GM11168 (cell line): ENCODE data around the gene F12.

Experiments used
- in situ Hi-C: fragments of 300-500 bp; cut with MboI; formaldehyde crosslinking; loops from one replicate; pipeline ENCODE4 v1.12.0; 2022; ENCODE audit warnings: low sequenced_read_pairs; ENCODE audit not compliant: unreplicated experiment

The F12 gene

GRCh38 chr5:177361418-177362291 lies 47.7 kb downstream of the F12 start:
- in situ Hi-C loops = loop anchor here (10.0 kb wide), 1 partner anchor 47 kb away; the partner anchor contains the start of gene MXD3

GRCh38 chr5:177360740-177361139 lies 48.6 kb downstream of the F12 start:
- in situ Hi-C loops = loop anchor here (10.0 kb wide), 1 partner anchor 46 kb away; the partner anchor contains the start of gene MXD3

DNA sequence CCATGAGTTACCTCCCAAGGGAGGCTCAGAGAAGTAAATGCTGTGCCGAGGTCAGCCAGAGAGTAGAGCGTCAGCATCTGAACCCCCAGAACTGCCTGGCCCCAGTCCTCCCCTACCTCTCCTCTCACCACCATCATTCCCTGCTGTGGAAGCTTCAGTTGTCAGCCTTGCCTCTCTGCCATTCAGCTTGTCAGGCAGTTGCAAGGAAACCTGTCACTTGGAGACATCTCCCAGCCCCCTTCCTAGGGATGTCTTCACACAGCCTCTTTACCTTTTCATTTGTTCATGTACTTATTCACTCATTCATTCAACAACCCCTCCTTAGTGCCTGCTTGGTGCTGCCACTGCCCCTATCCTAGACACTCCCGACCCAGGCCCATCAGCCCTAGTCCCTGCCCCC lies 49.5 kb downstream of the F12 start:
- in situ Hi-C loops = loop anchor here (10.0 kb wide), 1 partner anchor 45 kb away; the partner anchor contains the start of gene MXD3

- in situ Hi-C loops = no loop called here
These were observed 49.9 kb downstream of the F12 start for GRCh38 chr5:177359451-177359851.

DNA sequence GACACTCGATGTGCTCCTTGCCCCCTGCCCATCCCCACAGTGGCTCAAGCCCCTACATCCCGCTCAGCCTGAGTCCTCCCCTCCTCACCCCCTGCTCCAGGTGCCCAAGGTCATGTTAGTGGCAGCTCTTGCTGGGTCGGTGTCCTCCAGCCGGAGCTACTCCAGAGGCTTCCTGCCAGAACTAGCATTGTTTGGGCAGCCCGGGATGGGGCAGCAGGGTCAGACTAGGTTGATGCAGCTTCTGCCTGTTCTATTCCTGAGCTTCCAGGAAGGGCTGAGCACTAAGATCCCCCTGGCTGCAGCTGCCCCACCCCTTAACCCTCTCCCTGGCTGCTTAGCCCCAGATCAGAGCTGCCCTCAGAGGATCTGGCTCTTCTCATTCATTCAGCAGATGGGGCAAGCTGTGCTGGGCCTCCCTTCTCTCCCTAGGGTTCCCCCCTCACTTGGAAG lies 51.0 kb downstream of the F12 start:
- in situ Hi-C loops = no loop called here

- in situ Hi-C loops = no loop called here
These were observed 51.7 kb downstream of the F12 start, which contains the start of gene RGS14 for GRCh38 chr5:177357459-177358351. Gene RGS14, plus strand, starts transcription at chr5:177357924. Its CDS starts 101 bp downstream, at chr5:177358025.

- in situ Hi-C loops = no loop called here
These were observed 52.3 kb downstream of the F12 start for GRCh38 chr5:177357146-177357458.

- in situ Hi-C loops = no loop called here
These were observed 52.6 kb downstream of the F12 start for GRCh38 chr5:177356746-177357145.

GRCh38 chr5:177355868-177356168 lies 53.5 kb downstream of the F12 start:
- in situ Hi-C loops = no loop called here

DNA sequence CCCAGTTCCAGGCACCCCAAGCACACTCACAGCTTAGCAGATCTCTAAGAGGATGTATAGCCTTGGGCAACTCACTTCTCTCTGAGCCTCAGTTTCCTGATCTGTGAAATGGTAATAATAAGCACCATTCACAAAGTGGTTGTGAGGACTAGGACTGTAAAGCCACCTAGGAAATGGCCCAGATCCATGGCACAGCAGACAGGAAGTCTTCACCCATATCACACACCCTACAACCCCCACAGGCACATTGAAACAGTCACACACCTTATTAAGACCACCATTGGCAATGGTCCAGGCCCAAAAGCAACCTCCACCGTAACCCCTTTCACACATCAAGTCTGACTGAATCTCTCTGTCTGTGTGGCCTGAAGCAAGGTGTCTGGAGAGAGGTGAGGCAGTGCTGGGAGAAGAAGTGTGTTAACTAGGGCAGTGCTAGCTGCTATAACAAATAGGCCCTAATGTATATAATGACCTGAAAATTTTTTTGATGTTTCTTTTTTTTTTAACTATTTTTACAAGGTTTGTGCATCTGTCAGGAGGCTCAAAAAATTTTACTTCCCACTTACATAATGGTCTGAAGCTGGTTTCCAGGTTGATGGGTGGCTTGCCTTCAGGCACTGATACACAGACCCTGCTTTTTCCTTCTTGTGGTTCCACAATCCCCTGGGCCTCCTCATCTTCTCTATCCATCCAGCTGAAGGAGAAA lies 54.0 kb downstream of the F12 start:
- in situ Hi-C loops = no loop called here

DNA sequence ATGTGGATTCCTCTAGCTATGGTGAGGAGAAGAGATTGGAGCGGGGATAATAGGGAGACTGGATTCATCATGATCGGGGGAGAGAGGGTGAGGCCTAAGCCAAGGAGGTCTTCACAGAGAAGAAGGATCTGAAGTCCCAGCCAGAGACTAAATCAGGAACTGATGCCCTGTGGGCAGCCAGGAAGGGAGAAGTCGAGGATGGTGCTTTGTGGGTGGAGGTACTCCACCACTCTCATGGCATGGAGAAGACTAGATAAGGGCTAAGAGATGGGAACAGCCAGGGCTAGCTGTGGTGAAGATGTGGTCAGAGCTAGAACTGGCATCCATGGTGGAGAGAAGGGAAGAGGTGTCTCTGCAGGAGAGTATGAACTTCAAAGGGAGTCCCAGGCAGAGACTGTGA lies 54.7 kb downstream of the F12 start:
- in situ Hi-C loops = no loop called here

GRCh38 chr5:177354256-177354655 lies 55.1 kb downstream of the F12 start:
- in situ Hi-C loops = no loop called here

DNA sequence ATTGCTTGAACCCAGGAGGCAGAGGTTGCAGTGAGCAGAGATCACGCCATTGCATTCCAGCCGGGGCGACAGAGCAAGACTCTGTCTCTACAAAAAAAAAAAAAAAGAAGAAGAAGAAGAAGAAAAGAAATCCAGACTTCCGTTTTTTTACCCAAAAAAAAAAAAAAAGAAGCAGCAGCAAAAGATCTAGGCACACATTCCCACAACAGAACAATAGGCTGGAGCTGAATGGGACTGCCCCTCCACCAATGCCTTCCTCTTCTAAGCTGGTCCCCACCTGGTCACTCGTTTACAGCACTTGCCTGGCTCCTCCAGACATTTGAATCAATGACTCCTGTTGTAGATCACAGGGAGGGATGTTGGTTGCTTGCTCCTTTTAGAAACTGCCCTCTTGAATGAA lies 56.3 kb downstream of the F12 start:
- in situ Hi-C loops = no loop called here
